Activated CD8-positive, alpha-beta memory T cell treated with anti-CD3 and anti-CD28 coated beads, Interleukin-2, amount 50 U/mL, for 48 hours (primary cell): ENCODE results near the gene GNAI2.
"Not testable (repeated sequence)": the region's sequence is repeated elsewhere in the genome, so short reads cannot be mapped to it uniquely, and the experiment has no call there.

Experiments used
- DNase-seq: peaks from one replicate; pipeline ENCODE4 v3.0.0-alpha.2; 2020

GNAI2 gene

DNA sequence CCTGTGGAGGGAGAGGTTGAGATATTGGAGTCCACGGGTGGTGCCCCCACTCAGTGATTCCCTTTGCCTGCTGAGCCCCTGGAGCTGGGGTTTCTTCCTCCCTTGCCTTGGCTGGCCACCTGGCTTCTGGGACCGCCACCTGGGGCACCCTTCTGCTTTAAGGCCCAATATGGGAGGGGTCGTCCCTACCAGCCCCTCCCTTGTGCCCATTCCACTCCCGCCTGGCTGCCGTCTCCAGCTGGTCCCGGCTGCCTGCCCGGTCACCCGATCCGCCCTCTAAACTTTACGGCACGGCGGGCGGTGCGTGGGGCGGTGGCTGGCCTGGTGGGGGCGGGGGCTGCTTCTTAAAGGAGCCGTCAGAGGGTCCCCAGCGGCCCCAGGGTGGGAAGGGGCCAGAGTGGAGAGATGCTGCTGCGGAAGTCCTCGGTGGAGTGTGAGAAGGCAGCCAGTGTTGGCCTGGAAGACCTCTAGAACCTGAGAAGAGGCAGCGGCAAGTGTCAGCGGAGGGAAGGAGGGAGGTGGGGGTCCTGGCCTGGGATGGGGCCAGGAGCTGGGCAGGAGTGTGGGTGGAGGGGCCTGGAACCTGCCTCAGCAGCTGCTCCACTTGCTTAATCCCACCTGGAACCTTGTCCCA, 31.4 kb downstream of the GNAI2 start:
- no peak for DNase-seq

DNA sequence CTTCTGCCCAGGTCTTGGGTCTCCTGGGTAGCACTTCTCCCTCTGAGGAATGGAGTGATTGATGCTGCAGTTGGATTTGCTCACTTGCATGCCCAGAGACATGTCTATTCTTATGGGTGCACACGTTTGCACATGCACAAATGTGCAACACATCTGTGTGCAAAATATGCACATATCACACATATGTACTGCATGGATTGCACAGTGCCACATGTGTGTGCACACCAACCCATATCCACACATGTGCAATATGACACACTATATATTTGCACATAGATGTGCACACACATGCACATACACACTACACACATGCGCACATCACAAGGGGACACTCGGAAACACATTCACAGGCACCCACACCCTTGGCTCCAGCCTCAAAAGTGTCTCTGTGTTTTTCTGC, 32.3 kb downstream of the GNAI2 start:
- DNase-seq: no peak

DNA sequence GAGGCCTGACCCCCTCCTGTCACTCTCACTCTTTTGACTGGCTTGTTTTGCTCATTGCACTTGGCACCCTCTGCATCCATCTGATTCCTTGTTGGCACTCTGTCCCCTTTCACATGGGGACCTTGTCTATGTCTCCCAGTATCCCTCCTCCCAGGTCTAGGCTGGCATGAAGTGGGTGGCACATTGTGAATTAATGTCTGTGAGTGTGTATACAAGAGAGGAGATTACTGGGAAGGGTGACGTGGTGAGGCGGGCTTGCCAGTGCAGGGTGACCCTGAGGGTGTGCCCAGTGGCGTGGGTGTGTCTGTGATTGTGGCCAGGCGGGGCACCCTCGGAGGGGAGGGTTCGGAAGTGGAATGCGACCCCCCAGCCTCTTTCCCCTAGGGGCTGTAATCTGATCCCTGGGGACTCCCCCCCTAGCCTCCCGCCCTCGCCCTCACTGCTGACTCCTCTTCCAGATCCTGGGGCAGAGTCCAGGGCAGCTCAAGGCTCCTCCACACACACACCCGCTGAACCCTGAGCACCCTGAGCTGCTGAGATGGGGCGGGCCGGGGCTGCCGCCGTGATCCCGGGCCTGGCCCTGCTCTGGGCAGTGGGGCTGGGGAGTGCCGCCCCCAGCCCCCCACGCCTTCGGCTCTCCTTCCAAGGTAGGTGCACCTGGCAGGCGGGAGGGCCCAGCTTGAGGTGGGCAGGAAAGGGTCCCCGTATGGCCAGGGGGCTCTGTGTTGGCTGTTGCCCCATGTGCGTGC, 32.9 kb downstream of the GNAI2 start, which contains the start of gene SEMA3B:
SEMA3B (plus strand) TSS at position 445 of the 749 bp plus-strand sequence; CDS start at position 539, 94 bp downstream.
- no peak for DNase-seq

DNA sequence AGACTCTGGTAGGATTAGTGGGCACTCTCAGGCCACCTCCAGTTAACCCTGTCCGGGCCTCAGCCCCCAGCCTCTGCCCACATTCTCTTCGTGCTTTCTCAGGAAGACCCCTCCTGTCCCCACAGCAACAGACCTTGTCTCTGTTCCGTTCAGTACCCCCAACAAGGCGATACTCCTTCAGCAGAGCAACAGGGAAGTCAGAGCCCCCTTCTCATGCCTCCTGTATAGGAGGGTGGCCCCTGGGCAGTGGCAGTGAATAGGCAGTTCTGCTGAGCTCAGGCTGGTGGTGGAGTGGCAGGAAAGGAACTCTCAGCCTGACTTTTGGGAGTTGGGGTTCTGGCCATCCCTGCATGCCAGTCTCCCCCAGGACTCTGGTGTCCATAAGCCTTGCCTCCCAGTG, 33.5 kb downstream of the GNAI2 start:
- no peak for DNase-seq

DNA sequence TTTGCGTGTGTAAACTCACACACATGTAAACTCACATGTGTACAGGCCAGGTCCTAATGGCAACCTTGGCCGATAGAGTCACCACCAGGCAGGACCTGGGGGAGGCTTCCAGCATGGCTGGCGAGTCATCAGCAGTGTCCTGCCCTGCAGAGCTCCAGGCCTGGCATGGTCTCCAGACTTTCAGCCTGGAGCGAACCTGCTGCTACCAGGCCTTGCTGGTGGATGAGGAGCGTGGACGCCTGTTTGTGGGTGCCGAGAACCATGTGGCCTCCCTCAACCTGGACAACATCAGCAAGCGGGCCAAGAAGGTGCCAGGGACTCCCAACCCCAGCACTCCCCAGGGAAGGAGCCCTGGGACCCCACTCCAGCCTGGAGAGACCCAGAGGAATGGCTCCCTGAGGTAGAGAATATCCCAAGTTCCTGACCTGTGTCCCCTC, 34.0 kb downstream of the GNAI2 start:
- DNase-seq: no peak

DNA sequence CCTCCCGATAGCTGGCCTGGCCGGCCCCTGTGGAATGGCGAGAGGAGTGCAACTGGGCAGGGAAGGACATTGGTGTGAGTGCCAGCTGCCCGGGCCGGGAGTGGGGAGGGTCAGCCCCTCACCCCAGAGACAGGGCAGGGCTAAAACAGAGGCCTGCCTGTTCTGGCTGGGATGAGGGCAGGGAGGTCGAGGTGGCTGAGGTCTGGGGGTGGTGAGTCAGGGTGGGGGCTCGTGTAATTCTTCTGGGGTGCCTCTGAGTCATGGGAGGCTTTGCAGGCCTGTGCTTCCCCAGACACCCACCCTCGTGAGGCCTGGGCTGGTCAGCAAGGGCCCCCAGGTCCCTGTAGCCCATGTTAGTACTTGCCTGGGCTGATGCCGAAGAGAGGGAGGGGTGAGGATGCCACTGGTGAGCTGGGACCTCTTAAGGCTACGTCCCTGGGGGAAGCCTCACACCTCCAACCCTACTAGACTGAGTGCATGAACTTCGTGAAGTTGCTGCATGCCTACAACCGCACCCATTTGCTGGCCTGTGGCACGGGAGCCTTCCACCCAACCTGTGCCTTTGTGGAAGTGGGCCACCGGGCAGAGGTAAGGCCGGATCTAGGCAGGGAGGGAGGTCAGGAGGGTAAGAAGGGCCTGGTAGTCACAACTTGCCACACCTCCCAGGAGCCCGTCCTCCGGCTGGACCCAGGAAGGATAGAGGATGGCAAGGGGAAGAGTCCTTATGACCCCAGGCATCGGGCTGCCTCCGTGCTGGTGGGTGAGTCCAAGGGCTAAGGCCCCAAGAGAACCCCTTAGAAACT, 34.6 kb downstream of the GNAI2 start:
- DNase-seq: no peak

DNA sequence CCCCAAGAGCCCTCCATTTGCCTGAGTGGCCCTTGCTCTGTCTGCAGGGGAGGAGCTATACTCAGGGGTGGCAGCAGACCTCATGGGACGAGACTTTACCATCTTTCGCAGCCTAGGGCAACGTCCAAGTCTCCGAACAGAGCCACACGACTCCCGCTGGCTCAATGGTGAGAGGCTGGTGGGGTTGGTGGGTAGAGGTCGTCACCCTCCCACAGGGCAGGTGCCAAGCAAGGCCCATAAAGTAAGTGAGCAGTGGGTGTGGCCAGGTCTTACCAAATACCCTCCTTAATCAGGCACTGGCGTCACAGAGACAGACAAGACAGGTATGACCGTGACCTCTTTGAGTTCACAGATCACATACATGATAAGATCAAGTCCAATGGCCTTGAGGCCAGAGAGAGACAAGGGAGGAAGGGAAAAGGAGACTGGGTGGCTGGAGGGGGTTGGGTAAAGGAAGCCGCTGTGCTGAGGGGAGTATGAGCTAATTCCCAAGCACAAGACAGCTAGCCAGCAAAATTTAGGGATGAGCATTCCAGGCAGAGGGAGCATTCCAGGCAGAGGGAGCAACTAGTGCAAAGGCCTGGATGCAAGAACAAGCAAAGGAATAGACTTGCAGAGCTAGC, 35.4 kb downstream of the GNAI2 start:
- DNase-seq: no peak

DNA sequence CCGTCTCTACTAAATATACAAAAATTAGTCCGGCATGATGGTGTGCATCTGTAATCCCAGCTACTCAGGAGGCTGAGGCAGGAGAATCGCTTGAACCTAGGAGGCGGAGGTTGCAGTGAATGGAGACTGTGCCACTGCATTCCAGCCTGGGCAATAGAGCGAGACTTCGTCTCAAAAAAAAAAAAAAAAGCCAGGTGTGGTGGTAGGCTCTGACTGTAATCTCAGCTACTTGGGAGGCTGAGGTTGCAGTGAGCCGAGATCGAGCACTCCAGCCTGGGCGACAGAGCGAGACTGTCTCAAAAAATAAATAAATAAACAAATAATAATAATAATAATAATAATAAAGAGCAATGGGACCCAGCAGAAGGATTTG, 36.5 kb downstream of the GNAI2 start:
- not testable (repeated sequence) for DNase-seq

DNA sequence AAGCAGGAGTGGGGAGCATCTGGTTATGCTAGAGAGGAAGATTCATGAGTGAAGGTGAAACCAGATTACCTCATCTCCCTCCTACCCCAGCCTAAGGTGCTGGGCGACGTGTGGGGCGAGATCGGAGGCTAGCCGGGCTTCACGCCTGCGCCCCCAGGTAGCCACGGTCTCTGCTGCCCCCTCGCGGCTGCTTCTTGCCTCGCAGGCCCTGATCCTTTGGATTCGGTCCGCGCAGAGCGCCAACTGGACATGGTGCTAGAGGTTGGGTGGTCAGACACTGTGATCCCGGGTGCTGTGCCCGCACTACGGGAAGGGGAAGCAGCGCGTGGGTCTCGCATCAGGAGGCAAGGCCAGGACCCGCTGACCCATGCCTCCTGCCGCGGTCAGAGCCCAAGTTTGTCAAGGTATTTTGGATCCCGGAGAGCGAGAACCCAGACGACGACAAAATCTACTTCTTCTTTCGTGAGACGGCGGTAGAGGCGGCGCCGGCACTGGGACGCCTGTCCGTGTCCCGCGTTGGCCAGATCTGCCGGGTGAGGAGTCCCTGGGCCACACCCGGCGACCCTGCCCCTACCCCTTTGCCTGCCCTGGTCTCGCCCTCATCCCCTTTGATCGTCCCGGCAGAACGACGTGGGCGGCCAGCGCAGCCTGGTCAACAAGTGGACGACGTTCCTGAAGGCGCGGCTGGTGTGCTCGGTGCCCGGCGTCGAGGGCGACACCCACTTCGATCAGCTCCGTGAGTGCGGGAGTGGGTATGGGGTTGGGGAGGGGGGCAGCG, 37.1 kb downstream of the GNAI2 start:
- peak; percentile 100 for DNase-seq

DNA sequence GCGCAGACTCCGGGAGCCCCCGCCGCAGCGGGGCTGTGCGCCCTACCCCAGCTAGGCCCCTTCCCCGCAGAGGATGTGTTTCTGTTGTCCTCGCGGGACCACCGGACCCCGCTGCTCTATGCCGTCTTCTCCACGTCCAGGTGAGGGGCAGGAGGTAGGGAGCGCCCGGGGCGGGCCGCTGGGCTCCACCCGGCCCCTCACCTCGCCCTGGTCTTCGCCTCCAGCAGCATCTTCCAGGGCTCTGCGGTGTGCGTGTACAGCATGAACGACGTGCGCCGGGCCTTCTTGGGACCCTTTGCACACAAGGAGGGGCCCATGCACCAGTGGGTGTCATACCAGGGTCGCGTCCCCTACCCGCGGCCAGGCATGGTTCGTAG, 37.7 kb downstream of the GNAI2 start:
- DNase-seq: no peak

DNA sequence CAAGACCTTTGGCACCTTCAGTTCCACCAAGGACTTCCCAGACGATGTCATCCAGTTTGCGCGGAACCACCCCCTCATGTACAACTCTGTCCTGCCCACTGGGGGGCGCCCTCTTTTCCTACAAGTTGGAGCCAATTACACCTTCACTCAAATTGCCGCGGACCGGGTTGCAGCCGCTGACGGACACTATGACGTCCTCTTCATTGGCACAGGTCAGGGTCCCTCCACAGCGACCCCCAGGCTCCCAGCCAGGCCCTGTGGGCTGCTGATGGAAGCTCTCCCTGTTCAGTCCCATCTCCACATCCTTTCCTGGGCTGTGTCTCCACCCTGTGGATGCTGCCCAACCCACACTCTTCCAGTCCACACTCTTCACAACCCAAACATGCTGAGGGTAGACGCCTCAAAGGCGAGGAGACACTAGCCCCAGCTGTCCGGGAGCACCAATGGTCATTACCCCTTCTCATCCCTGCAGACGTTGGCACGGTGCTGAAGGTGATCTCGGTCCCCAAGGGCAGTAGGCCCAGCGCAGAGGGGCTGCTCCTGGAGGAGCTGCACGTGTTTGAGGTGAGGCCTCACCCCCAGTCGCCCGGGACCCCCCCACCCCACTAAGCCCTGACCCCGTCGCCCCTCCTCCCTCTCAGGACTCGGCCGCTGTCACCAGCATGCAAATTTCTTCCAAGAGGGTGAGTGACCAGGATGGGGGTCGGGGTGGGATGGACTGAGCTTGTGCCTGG, 38.5 kb downstream of the GNAI2 start:
- peak; percentile 91 for DNase-seq

DNA sequence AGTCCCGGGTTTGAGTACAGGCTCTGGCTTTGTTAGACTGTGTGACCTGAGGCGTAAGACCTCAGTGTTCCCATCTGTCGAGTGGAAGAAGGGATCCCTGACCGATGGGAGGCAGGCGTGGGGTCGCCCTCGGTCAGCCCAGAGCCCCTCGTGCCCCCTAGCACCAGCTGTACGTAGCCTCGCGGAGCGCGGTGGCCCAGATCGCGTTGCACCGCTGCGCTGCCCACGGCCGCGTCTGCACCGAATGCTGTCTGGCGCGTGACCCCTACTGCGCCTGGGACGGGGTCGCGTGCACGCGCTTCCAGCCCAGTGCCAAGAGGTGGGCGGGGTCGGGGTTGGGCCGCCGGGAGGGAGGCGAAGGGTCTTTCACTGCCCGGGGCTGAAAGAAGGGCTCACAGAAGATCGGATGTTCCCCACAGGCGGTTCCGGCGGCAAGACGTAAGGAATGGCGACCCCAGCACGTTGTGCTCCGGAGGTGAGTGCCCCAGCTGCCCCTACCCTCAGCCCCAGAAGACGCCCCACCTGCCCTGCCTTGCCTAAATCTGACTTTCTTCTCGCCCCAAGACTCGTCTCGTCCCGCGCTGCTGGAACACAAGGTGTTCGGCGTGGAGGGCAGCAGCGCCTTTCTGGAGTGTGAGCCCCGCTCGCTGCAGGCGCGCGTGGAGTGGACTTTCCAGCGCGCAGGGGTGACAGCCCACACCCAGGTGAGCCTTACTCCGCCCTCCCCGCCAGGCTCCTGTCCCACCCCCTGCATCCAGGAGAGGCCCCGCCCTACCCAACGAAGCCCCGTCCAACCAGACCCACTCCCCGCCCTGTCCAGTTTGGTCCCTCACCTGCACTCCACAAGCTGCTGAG, 39.4 kb downstream of the GNAI2 start:
- no peak for DNase-seq

DNA sequence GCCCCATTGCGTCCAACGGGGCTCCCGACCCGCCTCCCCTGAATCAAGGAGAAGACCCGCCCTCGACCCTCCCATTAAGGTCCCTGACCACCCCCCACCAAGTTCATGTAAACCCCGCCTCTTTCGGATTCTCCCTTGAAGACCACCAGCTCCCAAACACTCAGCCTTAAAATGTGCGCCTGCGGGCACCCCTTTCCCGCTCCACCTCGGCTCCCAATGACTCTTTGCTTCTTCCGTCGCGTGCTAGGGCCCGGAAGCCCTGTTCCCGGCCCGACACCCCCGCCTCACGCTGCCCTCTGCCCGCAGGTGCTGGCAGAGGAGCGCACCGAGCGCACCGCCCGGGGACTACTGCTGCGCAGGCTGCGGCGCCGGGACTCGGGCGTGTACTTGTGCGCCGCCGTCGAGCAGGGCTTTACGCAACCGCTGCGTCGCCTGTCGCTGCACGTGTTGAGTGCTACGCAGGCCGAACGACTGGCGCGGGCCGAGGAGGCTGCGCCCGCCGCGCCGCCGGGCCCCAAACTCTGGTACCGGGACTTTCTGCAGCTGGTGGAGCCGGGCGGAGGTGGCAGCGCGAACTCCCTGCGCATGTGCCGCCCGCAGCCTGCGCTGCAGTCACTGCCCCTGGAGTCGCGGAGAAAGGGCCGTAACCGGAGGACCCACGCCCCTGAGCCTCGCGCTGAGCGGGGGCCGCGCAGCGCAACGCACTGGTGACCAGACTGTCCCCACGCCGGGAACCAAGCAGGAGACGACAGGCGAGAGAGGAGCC, 40.2 kb downstream of the GNAI2 start:
- DNase-seq: no peak

DNA sequence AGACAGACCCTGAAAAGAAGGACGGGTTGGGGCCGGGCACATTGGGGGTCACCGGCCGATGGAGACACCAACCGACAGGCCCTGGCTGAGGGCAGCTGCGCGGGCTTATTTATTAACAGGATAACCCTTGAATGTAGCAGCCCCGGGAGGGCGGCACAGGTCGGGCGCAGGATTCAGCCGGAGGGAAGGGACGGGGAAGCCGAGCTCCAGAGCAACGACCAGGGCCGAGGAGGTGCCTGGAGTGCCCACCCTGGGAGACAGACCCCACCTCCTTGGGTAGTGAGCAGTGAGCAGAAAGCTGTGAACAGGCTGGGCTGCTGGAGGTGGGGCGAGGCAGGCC, 40.7 kb downstream of the GNAI2 start:
- no peak for DNase-seq

DNA sequence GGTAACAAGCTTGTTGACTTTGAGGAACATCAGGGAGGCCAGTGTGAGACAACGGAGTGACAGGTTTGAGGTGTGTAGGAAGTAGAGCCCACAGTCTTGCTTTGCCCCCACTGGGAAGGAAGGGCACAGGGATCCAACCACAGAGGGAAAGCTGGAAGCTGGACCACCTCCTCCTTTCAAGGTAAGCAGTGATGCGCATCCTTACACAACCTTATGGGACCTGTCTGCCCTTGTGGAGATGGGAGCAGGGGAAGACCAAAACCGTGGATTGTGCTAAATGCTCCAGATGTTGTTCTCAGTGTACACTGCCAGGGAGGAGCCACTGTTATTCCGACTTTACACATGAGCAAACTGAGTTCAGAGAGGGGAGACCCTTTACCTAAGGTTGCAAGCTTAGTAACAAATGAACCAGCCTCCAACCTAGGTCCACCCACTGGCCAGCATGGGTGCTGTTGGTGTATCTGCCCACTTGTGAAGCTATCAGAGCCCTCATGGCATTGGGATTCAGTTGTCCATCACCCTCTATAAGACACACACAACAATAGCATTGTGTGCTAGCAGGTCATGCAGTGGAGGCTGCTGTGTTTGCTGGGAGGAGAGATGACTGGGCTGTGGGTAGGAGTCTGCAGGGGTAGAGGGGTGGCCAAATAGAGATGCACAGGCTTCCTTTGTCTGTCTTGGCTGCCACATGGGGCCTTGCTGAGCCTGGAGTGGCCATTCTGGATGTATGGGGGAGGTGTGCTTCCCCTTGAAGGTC, 42.3 kb downstream of the GNAI2 start:
- DNase-seq: no peak

DNA sequence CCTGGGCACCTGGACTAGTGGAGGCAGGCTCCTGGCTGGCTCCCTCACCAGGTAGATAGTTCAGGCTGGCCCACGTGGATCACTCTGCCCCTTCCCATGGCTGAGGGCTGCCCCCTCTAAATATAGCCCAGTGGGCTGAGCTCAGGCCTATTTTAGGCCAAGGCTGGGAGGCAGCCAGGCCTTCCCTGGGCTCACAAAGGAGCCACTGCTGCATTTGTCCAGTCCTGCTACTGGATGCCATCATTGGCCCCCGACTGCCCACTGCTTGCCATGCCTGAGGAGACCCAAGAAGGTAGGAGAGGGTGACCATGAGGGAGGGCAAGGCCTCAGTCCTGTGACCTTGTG, 42.8 kb downstream of the GNAI2 start, which contains the start of gene LSMEM2:
LSMEM2 (plus strand) TSS at position 208 of the 345 bp plus-strand sequence; CDS start at position 235, 27 bp downstream.
- no peak for DNase-seq

DNA sequence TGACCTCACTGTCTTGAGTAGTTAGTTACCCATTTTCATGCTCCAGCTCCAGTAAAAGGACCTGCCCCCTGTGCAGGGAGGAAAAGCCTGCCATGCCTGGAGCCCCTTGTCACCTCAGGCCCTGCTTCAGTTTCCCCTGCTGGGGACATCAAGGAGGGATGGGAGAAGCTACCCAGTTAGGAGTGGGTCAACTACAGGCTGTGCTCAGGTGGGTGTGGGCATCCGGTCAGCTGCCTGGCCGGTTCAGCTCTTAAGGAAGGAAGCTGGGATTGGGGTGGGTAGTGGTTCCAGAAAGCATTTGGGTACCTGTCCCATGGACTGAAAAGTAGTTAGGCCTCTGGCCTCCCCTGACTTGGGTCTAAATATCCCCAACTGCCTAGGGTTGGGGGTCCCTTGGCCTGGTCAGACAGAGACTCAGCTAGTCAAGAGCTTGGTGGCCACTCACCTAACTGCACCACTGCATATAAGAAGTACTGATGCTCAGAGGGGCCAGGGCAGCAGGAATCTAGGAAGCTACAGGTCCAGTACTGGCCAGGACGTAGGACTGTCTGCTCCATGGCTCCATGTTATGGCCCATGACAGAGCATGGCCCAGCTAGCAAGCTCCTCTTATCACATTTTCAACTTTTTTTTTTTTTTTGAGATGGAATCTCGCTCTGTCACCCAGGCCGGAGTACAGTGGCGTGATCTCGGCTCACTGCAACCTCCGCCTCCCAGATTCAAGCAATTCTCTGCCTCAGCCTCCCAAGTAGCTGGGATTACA, 43.4 kb downstream of the GNAI2 start:
- DNase-seq: no peak

DNA sequence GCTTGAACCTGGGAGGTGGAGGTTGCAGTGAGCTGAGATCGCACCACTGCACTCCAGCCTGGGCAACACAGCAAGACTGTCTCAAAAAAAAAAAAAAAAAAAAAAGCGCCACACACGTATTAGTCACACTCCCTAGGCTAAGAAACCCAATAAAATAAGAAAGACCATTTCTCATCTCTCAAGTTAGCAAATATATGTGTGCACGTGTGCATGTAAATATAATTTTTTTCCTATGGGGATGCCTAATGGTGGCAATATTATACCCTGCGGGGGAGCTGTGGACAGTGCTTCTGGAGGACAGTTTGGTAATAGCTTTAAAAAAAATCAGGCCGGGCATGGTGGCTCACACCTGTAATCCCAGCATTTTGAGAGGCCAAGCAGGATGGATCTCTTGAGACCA, 48.1 kb downstream of the GNAI2 start:
- DNase-seq: not testable (repeated sequence)
